Liver (tissue), 3 donors: ENCODE measurements around the gene CATSPER3.

Experiments
- CTCF ChIP-seq: fragments of 150-350 bp; IDR thresholded peaks from 2 replicates; pipeline ENCODE4 v1.5.1; 2017; ENCODE audit warnings: improper control_type of control experiment, low read depth, low read length; ENCODE audit not compliant: missing input control
- GABPA ChIP-seq, 2 donors: IDR thresholded peaks in 1 of 2; conservative IDR thresholded peaks in 1 of 2; 2 replicates each; pipeline ENCODE4 v1.6.1; 2016; ENCODE audit warnings: antibody characterized with exemption in 2 of 2, mild to moderate bottlenecking in 1 of 2, moderate library complexity in 1 of 2
- SP1 ChIP-seq: IDR thresholded peaks from 2 replicates; pipeline ENCODE4 v1.6.1; 2018; ENCODE audit warnings: antibody characterized with exemption, mild to moderate bottlenecking
- YY1 ChIP-seq: IDR thresholded peaks from 2 replicates; pipeline ENCODE4 v1.6.1; 2016; ENCODE audit warnings: antibody characterized with exemption, mild to moderate bottlenecking
- donor health status: healthy.
- donor health status: healthy.

GRCh38 chr5:135010502-135011354 lies 43.0 kb downstream of the CATSPER3 start:
- TF ChIP-seq CTCF (no peak), SP1 (no peak), GABPA (IDR thresholded peaks at IDR 0.05 in 1 of 2, conservative IDR thresholded peaks at IDR 0.05 in 1 of 2) (no peak), YY1 (no peak)
